ENCODE data around the gene CADM1. TPM values are rescaled to one million over a fixed set of nuclear protein-coding genes. Genes with fewer than 3 reads are reported as not detected.

Gene CADM1
- total RNA-seq, 4 donors from 2014 or later = 89.9 to 351 (median 235) TPM

GRCh38 chr11:115333949-115334348, 170.3 kb downstream of the CADM1 start:
- WGBS, 2 donors = 48 to 86% methylated on average over 1 of the region's 1 CpG
- intact Hi-C loops (cut with DNase I) = no loop called here
- no peak for DNase-seq
- no peak overlapping the region for H3K27ac ChIP-seq
- TF ChIP-seq POLR2A (IDR thresholded peaks at IDR 0.05) = no peak
- no peak for TF ChIP-seq CTCF (IDR thresholded peaks at IDR 0.05)
- no peaks in the 10 kb centered on the region for H3K36me3 ChIP-seq
- H3K9me3 ChIP-seq = no peaks in the 10 kb centered on the region
- H3K4me3 ChIP-seq (replicated peaks in 1 of 3) = no peak overlapping the region
- peaks cover 0 to 15% of the 10 kb centered on the region in 2 donors for H3K4me1 ChIP-seq
- no peaks in the 10 kb centered on the region for H3K27me3 ChIP-seq

DNA sequence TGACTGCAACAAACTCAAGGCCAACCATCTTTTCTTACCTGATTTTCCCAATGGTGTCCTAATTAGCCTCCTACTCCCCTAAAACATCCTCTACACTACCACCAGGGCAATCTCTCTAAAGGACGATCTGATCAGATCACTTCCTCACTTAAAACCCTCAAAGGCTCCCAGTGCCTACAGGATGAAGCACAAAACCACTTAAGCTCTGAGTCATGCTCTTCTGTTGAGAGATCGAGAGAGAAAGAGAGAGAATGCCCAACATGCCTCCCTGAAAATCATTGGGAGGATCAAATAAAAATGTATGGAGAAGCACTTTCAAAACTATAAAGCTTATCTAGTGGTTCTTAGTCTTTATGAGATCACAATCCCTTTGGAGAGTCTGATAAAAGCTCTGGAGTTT, 171.1 kb downstream of the CADM1 start:
- TF ChIP-seq CTCF (IDR thresholded peaks at IDR 0.05) (no peak), POLR2A (IDR thresholded peaks at IDR 0.05) (no peak)
- H3K4me3 ChIP-seq (replicated peaks in 1 of 3) = no peak overlapping the region
- peak overlapping the region in 1 of 3 donors; percentile 25 for H3K27ac ChIP-seq
- intact Hi-C loops (cut with DNase I) = no loop called here
- no peaks in the 10 kb centered on the region for H3K9me3 ChIP-seq
- no peak for DNase-seq
- WGBS, 2 donors = 23 to 25% methylated on average over 2 of the region's 2 CpGs
- no peaks in the 10 kb centered on the region for H3K36me3 ChIP-seq
- peaks cover 0 to 15% of the 10 kb centered on the region in 2 donors for H3K4me1 ChIP-seq
- H3K27me3 ChIP-seq = no peaks in the 10 kb centered on the region

DNA sequence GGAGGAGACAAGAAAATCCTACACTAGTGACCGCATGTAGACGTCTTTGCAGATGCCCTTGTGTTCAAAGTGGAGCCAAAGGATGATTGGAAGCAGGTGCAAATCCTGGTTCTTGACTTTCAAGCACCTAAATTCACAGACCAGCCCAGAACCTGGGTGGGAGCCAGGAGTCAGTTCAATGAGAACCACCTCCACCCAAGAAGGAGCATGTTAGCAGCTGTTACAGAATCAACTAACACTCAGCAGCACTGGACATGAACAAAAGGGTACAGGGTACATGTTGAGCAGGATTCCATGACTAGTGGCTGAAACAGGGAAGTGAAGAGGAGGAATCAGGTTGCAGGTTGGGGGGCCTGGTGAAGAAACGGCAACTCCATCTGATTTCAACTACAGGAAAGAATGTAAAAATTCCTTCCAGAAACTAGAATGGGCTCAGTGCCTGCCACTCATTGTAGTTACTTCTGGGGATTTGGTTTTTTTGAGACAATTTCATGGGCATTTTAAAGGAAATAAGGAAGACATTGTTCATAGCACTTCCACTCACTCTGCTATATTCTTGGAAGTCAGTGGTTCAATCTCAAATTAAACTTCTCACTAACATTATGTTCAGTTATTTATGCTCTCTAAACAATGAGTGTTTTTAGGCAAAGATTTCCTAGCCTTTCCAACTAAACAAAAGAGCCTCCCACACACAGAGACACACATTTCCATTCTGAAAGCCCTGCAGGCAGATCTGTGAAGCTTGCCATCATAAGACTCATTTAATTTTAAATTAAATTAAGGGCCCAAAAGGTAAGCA, 173.3 kb downstream of the CADM1 start:
- H3K27ac ChIP-seq = peak overlapping the region in 1 of 3 donors; percentile 11
- intact Hi-C loops (cut with DNase I) = no loop called here
- no peak overlapping the region for H3K4me3 ChIP-seq (replicated peaks in 1 of 3)
- no peaks in the 10 kb centered on the region for H3K36me3 ChIP-seq
- 76 to 87% methylated on average over 3 of the region's 3 CpGs for WGBS, 2 donors
- peak; percentile 9 to 47 for DNase-seq
- no peaks in the 10 kb centered on the region for H3K9me3 ChIP-seq
- TF ChIP-seq CTCF (IDR thresholded peaks at IDR 0.05) (peak in 1 of 6 experiments; percentile 13), POLR2A (IDR thresholded peaks at IDR 0.05) (no peak)
- H3K27me3 ChIP-seq = no peaks in the 10 kb centered on the region
- H3K4me1 ChIP-seq = peaks cover 2 to 15% of the 10 kb centered on the region in 2 donors

DNA sequence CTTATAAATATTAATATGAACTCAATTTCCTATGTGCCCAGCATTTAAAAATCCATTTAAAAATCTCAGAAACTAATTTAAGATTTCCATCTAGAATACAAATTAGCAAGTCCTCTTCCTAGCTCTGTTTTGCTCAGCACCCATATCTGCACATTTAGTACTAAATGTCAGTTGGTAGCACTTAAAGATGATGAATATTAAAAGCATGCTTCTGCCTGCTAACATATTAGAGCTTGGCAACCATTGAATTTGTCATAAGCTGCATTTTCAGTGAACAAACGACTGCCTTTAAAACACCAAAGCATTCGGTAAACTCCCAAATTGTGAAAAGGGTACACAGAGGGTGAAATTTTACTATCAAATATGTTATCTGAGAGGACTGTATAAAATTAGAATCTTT, 177.7 kb downstream of the CADM1 start:
- Histone ChIP-seq H3K27ac (peak overlapping the region in 2 of 3 donors; percentile 27 to 51), H3K4me3 (replicated peaks in 1 of 3) (no peak overlapping the region), H3K4me1 (peaks cover 16 to 24% of the 10 kb centered on the region in 2 donors), H3K36me3 (no peaks in the 10 kb centered on the region), H3K27me3 (no peaks in the 10 kb centered on the region), H3K9me3 (no peaks in the 10 kb centered on the region)
- 89 to 90% methylated on average over 2 of the region's 2 CpGs for WGBS, 2 donors
- DNase-seq = no peak
- TF ChIP-seq CTCF (IDR thresholded peaks at IDR 0.05) (no peak), POLR2A (IDR thresholded peaks at IDR 0.05) (no peak)
- intact Hi-C loops (cut with DNase I) = loop anchor here (10.0 kb wide), 1 partner anchor 948 kb away; no protein-coding TSS in a partner anchor

- TF ChIP-seq CTCF (IDR thresholded peaks at IDR 0.05) = no peak
- no peak for TF ChIP-seq POLR2A (IDR thresholded peaks at IDR 0.05)
- 64 to 66% methylated on average over 1 of the region's 1 CpG for WGBS, 2 donors
- H3K36me3 ChIP-seq = no peaks in the 10 kb centered on the region
- intact Hi-C loops (cut with DNase I) = loop anchor here (10.0 kb wide), 1 partner anchor 949 kb away; no protein-coding TSS in a partner anchor
- DNase-seq = peak in 1 of 2 donors; percentile 4
- no peaks in the 10 kb centered on the region for H3K9me3 ChIP-seq
- H3K4me3 ChIP-seq (replicated peaks in 1 of 3) = no peak overlapping the region
- peak overlapping the region in 2 of 3 donors; percentile 51 to 63 for H3K27ac ChIP-seq
- H3K27me3 ChIP-seq = no peaks in the 10 kb centered on the region
- H3K4me1 ChIP-seq = peaks cover 16 to 22% of the 10 kb centered on the region in 2 donors
Measured at GRCh38 chr11:115325523-115325922, 178.7 kb downstream of the CADM1 start.
